Activated B cell treated with CpG ODN at 0.5 μM for 24 hours (primary cell): ENCODE measurements around the gene CLTCL1. TPM values are rescaled to one million over a fixed set of nuclear protein-coding genes. Genes with fewer than 3 reads are reported as not detected.

Source experiments
- ATAC-seq: fragments of 200-7000 bp; cut with Tn5 transposase; one replicate; pipeline ENCODE4 v1.10.0; 2021; ENCODE audit warnings: low read depth, mild to moderate bottlenecking, moderate library complexity
- CTCF ChIA-PET: fragments of 350-600 bp; sonication (Branson Sonifier 250); formaldehyde crosslinking; loops from one replicate; lab custom pipeline; 2021; ENCODE audit warnings: antibody characterized with exemption; lab: Charles Lee
- POLR2A ChIA-PET: fragments of 350-600 bp; sonication (Branson Sonifier 250); formaldehyde crosslinking; loops from one replicate; lab custom pipeline; 2021; ENCODE audit warnings: antibody characterized with exemption; lab: Charles Lee
- DNase-seq: peaks from one replicate; pipeline ENCODE4 v3.0.0; 2022
- H3K27ac Mint-ChIP-seq: one replicate; pipeline ENCODE4 v1.8.0; 2020; ENCODE audit warnings: mixed read lengths
- H3K27me3 Mint-ChIP-seq: one replicate; pipeline ENCODE4 v1.8.0; 2021; ENCODE audit warnings: mixed read lengths
- H3K36me3 Mint-ChIP-seq: one replicate; pipeline ENCODE4 v1.8.0; 2021; ENCODE audit warnings: low read depth, mixed read lengths
- H3K4me1 Mint-ChIP-seq: one replicate; pipeline ENCODE4 v1.8.0; 2021; ENCODE audit warnings: mixed read lengths
- H3K4me3 Mint-ChIP-seq: one replicate; pipeline ENCODE4 v1.8.0; 2020; ENCODE audit warnings: mild to moderate bottlenecking, mixed read lengths
- H3K9me3 Mint-ChIP-seq: one replicate; pipeline ENCODE4 v1.8.0; 2020; ENCODE audit warnings: mixed read lengths
- intact Hi-C: fragments of 100-400 bp; cut with micrococcal nuclease; formaldehyde crosslinking; loops from one replicate; pipeline ENCODE4 v1.15.1; 2024
- total RNA-seq: library from RNA; stranded (reverse); gene quantifications from 2 replicates; pipeline ENCODE4 v1.2.3, GENCODE V29; 2022
- TF ChIP-seq, protein P1 (sequence below): fragments of 200-600 bp; IDR thresholded peaks from one replicate; pipeline ENCODE4 v1.8.0; 2022; ENCODE audit warnings: antibody characterized with exemption, mild to moderate bottlenecking

The CLTCL1 gene
- total RNA-seq, 1 donor from 2014 or later = 5.0 TPM

GRCh38 chr22:19231986-19232385 is 59.5 kb downstream of the CLTCL1 start:
- Mint-ChIP-seq H3K36me3 (no peaks in the 10 kb centered on the region), H3K9me3 (no peaks in the 10 kb centered on the region), H3K4me1 (no peaks in the 10 kb centered on the region), H3K27me3 (peaks cover 5% of the 10 kb centered on the region), H3K27ac (no peak overlapping the region), H3K4me3 (no peak overlapping the region)
- ChIA-PET POLR2A (no interaction called here), CTCF (no interaction called here)
- intact Hi-C loops = no loop called here
- DNase-seq = no peak
- TF ChIP-seq, protein P1, sequence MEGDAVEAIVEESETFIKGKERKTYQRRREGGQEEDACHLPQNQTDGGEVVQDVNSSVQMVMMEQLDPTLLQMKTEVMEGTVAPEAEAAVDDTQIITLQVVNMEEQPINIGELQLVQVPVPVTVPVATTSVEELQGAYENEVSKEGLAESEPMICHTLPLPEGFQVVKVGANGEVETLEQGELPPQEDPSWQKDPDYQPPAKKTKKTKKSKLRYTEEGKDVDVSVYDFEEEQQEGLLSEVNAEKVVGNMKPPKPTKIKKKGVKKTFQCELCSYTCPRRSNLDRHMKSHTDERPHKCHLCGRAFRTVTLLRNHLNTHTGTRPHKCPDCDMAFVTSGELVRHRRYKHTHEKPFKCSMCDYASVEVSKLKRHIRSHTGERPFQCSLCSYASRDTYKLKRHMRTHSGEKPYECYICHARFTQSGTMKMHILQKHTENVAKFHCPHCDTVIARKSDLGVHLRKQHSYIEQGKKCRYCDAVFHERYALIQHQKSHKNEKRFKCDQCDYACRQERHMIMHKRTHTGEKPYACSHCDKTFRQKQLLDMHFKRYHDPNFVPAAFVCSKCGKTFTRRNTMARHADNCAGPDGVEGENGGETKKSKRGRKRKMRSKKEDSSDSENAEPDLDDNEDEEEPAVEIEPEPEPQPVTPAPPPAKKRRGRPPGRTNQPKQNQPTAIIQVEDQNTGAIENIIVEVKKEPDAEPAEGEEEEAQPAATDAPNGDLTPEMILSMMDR = no peak
- ATAC-seq = no peak

GRCh38 chr22:19229600-19229999 is 61.9 kb downstream of the CLTCL1 start:
- CTCF ChIA-PET = no interaction called here
- H3K27ac Mint-ChIP-seq = no peak overlapping the region
- H3K4me1 Mint-ChIP-seq = no peaks in the 10 kb centered on the region
- H3K9me3 Mint-ChIP-seq = no peaks in the 10 kb centered on the region
- TF ChIP-seq, protein P1 = no peak
- H3K4me3 Mint-ChIP-seq = no peak overlapping the region
- no peak for ATAC-seq
- no peak for DNase-seq
- H3K27me3 Mint-ChIP-seq = peaks cover 5% of the 10 kb centered on the region
- intact Hi-C loops = no loop called here
- no peaks in the 10 kb centered on the region for H3K36me3 Mint-ChIP-seq
- POLR2A ChIA-PET = no interaction called here

DNA sequence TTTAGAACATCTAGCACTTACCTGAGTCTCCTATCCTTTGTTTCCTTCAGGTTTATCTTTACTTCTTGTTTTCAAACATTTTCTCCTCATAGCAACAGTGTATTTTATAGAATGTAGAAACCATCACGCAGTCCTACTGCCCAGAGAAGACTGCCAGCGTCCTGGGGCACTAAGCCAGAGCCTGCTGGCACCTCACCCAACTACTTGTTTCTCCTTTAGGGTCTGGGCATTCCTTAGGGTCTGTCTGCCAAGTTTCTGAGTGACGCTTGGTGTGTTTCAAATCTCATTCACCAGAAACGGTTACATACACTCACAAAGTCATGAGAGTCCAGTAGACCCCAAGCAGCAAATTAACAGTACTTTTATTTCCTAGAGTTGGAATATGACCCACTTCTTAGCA is 63.3 kb downstream of the CLTCL1 start:
- Mint-ChIP-seq H3K36me3 (no peaks in the 10 kb centered on the region), H3K4me1 (no peaks in the 10 kb centered on the region), H3K4me3 (no peak overlapping the region), H3K27ac (no peak overlapping the region), H3K9me3 (no peaks in the 10 kb centered on the region), H3K27me3 (no peaks in the 10 kb centered on the region)
- TF ChIP-seq, protein P1 = no peak
- DNase-seq = no peak
- ATAC-seq = no peak
- POLR2A ChIA-PET = no interaction called here
- CTCF ChIA-PET = no interaction called here
- intact Hi-C loops = no loop called here

DNA sequence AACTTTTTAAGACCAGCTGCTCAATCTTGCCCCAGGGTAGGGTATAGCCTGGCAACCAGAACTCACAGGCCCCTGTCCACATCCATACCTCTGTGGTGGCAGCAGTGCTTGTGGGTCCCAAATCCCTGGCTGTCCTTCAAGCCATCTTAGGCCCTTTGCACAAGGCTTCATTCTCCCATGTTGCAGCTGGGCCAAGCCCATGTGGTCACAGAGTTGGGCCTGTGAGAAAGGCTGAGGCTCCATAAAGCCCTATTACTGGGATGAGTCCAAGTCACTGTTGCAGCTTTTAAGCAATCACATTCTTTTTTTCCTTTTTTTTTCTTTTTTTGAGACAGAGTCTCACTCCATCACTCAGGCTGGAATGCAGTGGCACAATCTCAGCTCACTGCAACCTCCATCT is 65.1 kb downstream of the CLTCL1 start:
- CTCF ChIA-PET = no interaction called here
- intact Hi-C loops = no loop called here
- no peaks in the 10 kb centered on the region for H3K36me3 Mint-ChIP-seq

GRCh38 chr22:19225560-19225959 is 66.0 kb downstream of the CLTCL1 start:
- POLR2A ChIA-PET = no interaction called here
- DNase-seq (no peak), ATAC-seq (no peak)
- Mint-ChIP-seq H3K4me1 (no peaks in the 10 kb centered on the region), H3K27ac (no peak overlapping the region), H3K36me3 (no peaks in the 10 kb centered on the region), H3K27me3 (no peaks in the 10 kb centered on the region), H3K4me3 (no peak overlapping the region), H3K9me3 (no peaks in the 10 kb centered on the region)
- TF ChIP-seq, protein P1 = no peak
- CTCF ChIA-PET = no interaction called here
- intact Hi-C loops = no loop called here

More for the DNA sequence above, 65.1 kb downstream of the CLTCL1 start:
- Mint-ChIP-seq H3K4me3 (no peak overlapping the region), H3K27me3 (no peaks in the 10 kb centered on the region), H3K27ac (no peak overlapping the region), H3K9me3 (no peaks in the 10 kb centered on the region), H3K4me1 (no peaks in the 10 kb centered on the region)
- no peak for ATAC-seq
- no peak for DNase-seq
- POLR2A ChIA-PET = no interaction called here
- TF ChIP-seq, protein P1 = no peak
